HG02970 (cell line): Measurements from ENCODE around the gene PRSS57.

Source experiments
- ATAC-seq: cut with Tn5 transposase; IDR thresholded peaks from one replicate; pipeline ENCODE4 v1.9.1; 2021; ENCODE audit warnings: mild to moderate bottlenecking, moderate library complexity, moderate number of reproducible peaks; ENCODE audit not compliant: unreplicated experiment, low FRiP score

Gene PRSS57

GRCh38 chr19:653425-653824 is 41.8 kb downstream of the PRSS57 start:
- ATAC-seq = no peak

- no peak for ATAC-seq
Observed at GRCh38 chr19:652467-653389, 42.5 kb downstream of the PRSS57 start.

- no peak for ATAC-seq
Observed at GRCh38 chr19:651991-652390, 43.3 kb downstream of the PRSS57 start.

- no peak for ATAC-seq
Observed at GRCh38 chr19:651114-651818, 44.0 kb downstream of the PRSS57 start.

GRCh38 chr19:650121-650520 is 45.1 kb downstream of the PRSS57 start:
- no peak for ATAC-seq

- no peak for ATAC-seq
Observed at GRCh38 chr19:648904-649801, 46.1 kb downstream of the PRSS57 start.

- no peak for ATAC-seq
Observed at GRCh38 chr19:648305-648704, 46.9 kb downstream of the PRSS57 start.

GRCh38 chr19:647566-648284 is 47.5 kb downstream of the PRSS57 start:
- ATAC-seq = no peak

GRCh38 chr19:646779-647565 is 48.3 kb downstream of the PRSS57 start:
- ATAC-seq = no peak

GRCh38 chr19:645912-646778 is 49.1 kb downstream of the PRSS57 start:
- no peak for ATAC-seq

GRCh38 chr19:644789-645188 is 50.5 kb downstream of the PRSS57 start:
- ATAC-seq = no peak

GRCh38 chr19:644363-644762 is 50.9 kb downstream of the PRSS57 start:
- ATAC-seq = no peak

GRCh38 chr19:643736-644135 is 51.5 kb downstream of the PRSS57 start:
- ATAC-seq = no peak

GRCh38 chr19:642767-643727 is 52.2 kb downstream of the PRSS57 start:
- ATAC-seq = no peak

GRCh38 chr19:641702-642101 is 53.5 kb downstream of the PRSS57 start:
- ATAC-seq = no peak

GRCh38 chr19:640606-641189 is 54.6 kb downstream of the PRSS57 start:
- no peak for ATAC-seq

- no peak for ATAC-seq
Observed at GRCh38 chr19:640161-640558, 55.1 kb downstream of the PRSS57 start.
